HepG2 (cell line): ENCODE measurements around the gene HEXIM1. TPM values are rescaled to one million over a fixed set of nuclear protein-coding genes. Genes with fewer than 3 reads are reported as not detected.

ENCODE experiments used
- HMG20A ChIP-seq: IDR thresholded peaks from 2 replicates; pipeline ENCODE4 v1.6.1; 2016; ENCODE audit warnings: borderline replicate concordance
- NPAS2 ChIP-seq: sonication (generic); formaldehyde crosslinking; IDR thresholded peaks from 2 replicates; pipeline ENCODE4 v1.8.0; 2022; ENCODE audit warnings: mild to moderate bottlenecking, missing genetic modification reagents, borderline replicate concordance
- SOX5 ChIP-seq: IDR thresholded peaks from 2 replicates; pipeline ENCODE4 v1.6.1; 2016; ENCODE audit warnings: borderline replicate concordance
- SSRP1 ChIP-seq: IDR thresholded peaks from 2 replicates; pipeline ENCODE4 v1.6.1; 2016; ENCODE audit warnings: control low read depth
- TCF12 ChIP-seq, 2 experiments: fragments of 450-650 bp in 1 of 2; sonication (generic) in 1 of 2; formaldehyde crosslinking in 1 of 2; IDR thresholded peaks; 2 replicates each; pipeline versions ENCODE4 v1.6.1 to v1.8.0; 2017 to 2022; ENCODE audit warnings: antibody characterized with exemption in 1 of 2, mild to moderate bottlenecking in 1 of 2, missing genetic modification reagents in 1 of 2, moderate library complexity in 1 of 2
- ZBTB40 ChIP-seq, 2 experiments: fragments of 450-650 bp in 1 of 2; sonication (generic) in 1 of 2; formaldehyde crosslinking in 1 of 2; IDR thresholded peaks; 2 replicates each; pipeline versions ENCODE4 v1.6.1 to v1.8.0; 2016 to 2022; ENCODE audit warnings: antibody characterized with exemption in 1 of 2, mild to moderate bottlenecking in 1 of 2, missing genetic modification reagents in 1 of 2
- ZNF234 ChIP-seq: sonication (generic); formaldehyde crosslinking; conservative IDR thresholded peaks from 2 replicates; pipeline ENCODE4 v1.5.1; 2020; ENCODE audit warnings: mild to moderate bottlenecking, missing genetic modification reagents
- ZNF24 ChIP-seq: fragments of 450-650 bp; IDR thresholded peaks from 2 replicates; pipeline ENCODE4 v1.6.1; 2017; ENCODE audit warnings: antibody characterized with exemption, mild to moderate bottlenecking
- ZNF431 ChIP-seq: sonication (generic); formaldehyde crosslinking; IDR thresholded peaks from 2 replicates; pipeline ENCODE4 v1.9.0; 2022; ENCODE audit warnings: missing genetic modification reagents, low read depth, mild to moderate bottlenecking, borderline replicate concordance
- ZNF615 ChIP-seq: sonication (generic); formaldehyde crosslinking; IDR thresholded peaks from 2 replicates; pipeline ENCODE4 v1.5.0; 2020; ENCODE audit warnings: mild to moderate bottlenecking, missing genetic modification reagents, borderline replicate concordance
- polyA plus RNA-seq, 8 experiments: library from polyadenylated mRNA; depleted of rRNA in 3 of 8; stranded (reverse) in 7 of 8; unstranded in 1 of 8; fragments of >200 nt; fragmentation: Illumina TruSeq in 4 of 8; extraction: Trizol in 4 of 8; gene quantifications; 2 replicates each; pipeline versions ENCODE4 v1.2.1 to v1.2.3, GENCODE V29; 2011 to 2016; ENCODE audit warnings: low read depth in 4 of 8, missing spikeins in 1 of 8, mixed read lengths in 1 of 8; ENCODE audit not compliant: insufficient read depth in 1 of 8
- total RNA-seq, 5 experiments: library from RNA; depleted of rRNA; stranded (reverse); fragments of >200 nt; fragmentation: Illumina TruSeq; extraction: Trizol; gene quantifications; 2 replicates each; pipeline ENCODE4 v1.2.3, GENCODE V29; 2016; ENCODE audit warnings: low read depth in 1 of 5
- TF ChIP-seq, protein P1 (sequence below): sonication (generic); formaldehyde crosslinking; IDR thresholded peaks from 2 replicates; pipeline ENCODE4 v1.8.0; 2022; ENCODE audit warnings: missing genetic modification reagents, low read depth, mild to moderate bottlenecking, borderline replicate concordance
- TF ChIP-seq, protein P2 (sequence below): sonication (generic); formaldehyde crosslinking; IDR thresholded peaks from 2 replicates; pipeline ENCODE4 v1.5.0; 2020; ENCODE audit warnings: mild to moderate bottlenecking, missing genetic modification reagents, borderline replicate concordance

Gene HEXIM1
- total and polyA plus RNA-seq, 2 of the 13 experiments (the other 11 are each of a cell fraction or from before 2014, with no cell fraction given) = 10.5 to 16.6 TPM

DNA sequence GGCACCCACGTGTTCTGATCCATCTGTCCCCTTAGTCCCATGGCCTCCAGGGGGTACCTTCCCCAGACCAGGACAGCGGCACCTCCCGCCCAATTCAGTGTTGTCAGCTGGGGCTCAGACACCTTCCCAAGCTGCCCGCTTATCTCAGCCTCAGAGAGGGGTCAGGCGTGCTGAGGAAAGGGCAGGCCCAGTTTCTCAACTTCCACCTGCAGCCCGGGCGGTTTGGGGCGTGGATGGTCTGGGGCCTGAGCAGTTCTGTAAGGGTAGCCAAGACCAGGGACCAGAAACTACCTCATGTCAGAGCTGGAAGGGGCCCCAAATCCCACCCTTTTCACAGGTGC lies 21.1 kb upstream of the HEXIM1 start (continued):
- no peak for TF ChIP-seq ZBTB40 (IDR thresholded peaks at IDR 0.05)
- peak; percentile 41; the same call in 1 of the 2 replicates for TF ChIP-seq ZBTB40 (CRISPR knock-in tag; IDR thresholded peaks at IDR 0.05)
- TF ChIP-seq TCF12 (IDR thresholded peaks at IDR 0.05) = no peak
- TF ChIP-seq TCF12 (CRISPR knock-in tag; IDR thresholded peaks at IDR 0.05) = no peak
- no peak for TF ChIP-seq SSRP1 (CRISPR knock-in tag)
- TF ChIP-seq HMG20A (CRISPR knock-in tag) = no peak
- TF ChIP-seq SOX5 (CRISPR knock-in tag) = no peak
- no peak for TF ChIP-seq NPAS2 (CRISPR knock-in tag)
- TF ChIP-seq ZNF431 (CRISPR knock-in tag) = no peak
- TF ChIP-seq ZNF24 = no peak
- TF ChIP-seq, protein P1, sequence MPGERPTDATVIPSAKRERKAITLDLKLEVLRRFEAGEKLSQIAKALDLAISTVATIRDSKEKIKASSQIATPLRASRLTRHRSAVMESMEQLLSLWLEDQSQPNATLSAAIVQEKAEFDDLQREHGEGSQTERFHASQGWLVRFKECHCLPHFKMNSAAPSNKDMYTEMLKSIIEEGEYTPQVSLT = no peak
- TF ChIP-seq ZNF615 = no peak
- TF ChIP-seq ZNF234 = no peak
- TF ChIP-seq, protein P2, sequence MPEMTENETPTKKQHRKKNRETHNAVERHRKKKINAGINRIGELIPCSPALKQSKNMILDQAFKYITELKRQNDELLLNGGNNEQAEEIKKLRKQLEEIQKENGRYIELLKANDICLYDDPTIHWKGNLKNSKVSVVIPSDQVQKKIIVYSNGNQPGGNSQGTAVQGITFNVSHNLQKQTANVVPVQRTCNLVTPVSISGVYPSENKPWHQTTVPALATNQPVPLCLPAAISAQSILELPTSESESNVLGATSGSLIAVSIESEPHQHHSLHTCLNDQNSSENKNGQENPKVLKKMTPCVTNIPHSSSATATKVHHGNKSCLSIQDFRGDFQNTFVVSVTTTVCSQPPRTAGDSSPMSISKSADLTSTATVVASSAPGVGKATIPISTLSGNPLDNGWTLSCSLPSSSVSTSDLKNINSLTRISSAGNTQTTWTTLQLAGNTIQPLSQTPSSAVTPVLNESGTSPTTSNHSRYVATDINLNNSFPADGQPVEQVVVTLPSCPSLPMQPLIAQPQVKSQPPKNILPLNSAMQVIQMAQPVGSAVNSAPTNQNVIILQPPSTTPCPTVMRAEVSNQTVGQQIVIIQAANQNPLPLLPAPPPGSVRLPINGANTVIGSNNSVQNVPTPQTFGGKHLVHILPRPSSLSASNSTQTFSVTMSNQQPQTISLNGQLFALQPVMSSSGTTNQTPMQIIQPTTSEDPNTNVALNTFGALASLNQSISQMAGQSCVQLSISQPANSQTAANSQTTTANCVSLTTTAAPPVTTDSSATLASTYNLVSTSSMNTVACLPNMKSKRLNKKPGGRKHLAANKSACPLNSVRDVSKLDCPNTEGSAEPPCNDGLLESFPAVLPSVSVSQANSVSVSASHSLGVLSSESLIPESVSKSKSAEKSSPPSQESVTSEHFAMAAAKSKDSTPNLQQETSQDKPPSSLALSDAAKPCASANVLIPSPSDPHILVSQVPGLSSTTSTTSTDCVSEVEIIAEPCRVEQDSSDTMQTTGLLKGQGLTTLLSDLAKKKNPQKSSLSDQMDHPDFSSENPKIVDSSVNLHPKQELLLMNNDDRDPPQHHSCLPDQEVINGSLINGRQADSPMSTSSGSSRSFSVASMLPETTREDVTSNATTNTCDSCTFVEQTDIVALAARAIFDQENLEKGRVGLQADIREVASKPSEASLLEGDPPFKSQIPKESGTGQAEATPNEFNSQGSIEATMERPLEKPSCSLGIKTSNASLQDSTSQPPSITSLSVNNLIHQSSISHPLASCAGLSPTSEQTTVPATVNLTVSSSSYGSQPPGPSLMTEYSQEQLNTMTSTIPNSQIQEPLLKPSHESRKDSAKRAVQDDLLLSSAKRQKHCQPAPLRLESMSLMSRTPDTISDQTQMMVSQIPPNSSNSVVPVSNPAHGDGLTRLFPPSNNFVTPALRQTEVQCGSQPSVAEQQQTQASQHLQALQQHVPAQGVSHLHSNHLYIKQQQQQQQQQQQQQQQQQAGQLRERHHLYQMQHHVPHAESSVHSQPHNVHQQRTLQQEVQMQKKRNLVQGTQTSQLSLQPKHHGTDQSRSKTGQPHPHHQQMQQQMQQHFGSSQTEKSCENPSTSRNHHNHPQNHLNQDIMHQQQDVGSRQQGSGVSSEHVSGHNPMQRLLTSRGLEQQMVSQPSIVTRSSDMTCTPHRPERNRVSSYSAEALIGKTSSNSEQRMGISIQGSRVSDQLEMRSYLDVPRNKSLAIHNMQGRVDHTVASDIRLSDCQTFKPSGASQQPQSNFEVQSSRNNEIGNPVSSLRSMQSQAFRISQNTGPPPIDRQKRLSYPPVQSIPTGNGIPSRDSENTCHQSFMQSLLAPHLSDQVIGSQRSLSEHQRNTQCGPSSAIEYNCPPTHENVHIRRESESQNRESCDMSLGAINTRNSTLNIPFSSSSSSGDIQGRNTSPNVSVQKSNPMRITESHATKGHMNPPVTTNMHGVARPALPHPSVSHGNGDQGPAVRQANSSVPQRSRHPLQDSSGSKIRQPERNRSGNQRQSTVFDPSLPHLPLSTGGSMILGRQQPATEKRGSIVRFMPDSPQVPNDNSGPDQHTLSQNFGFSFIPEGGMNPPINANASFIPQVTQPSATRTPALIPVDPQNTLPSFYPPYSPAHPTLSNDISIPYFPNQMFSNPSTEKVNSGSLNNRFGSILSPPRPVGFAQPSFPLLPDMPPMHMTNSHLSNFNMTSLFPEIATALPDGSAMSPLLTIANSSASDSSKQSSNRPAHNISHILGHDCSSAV (CRISPR knock-in tag) = no peak
